AG09309 (cell line): ENCODE data around the gene LYSMD3.

Source experiments
- DNase-seq: peaks from one replicate; pipeline ENCODE4 v3.0.0-alpha.2; 2010; ENCODE audit warnings: low read depth
- H3K4me3 ChIP-seq: 2 replicates; pipeline ENCODE4 v1.5.1; 2011; ENCODE audit warnings: mild to moderate bottlenecking, low read depth, low read length, moderate library complexity; ENCODE audit not compliant: control insufficient read depth
- CTCF ChIP-seq: IDR thresholded peaks from 2 replicates; pipeline ENCODE4 v1.5.1; 2011; ENCODE audit warnings: mild to moderate bottlenecking, low read depth, low read length, inconsistent platforms; ENCODE audit not compliant: insufficient read depth, control insufficient read depth; ENCODE audit errors: missing control alignments

Gene LYSMD3

GRCh38 chr5:90473396-90474234 is 55.8 kb downstream of the LYSMD3 start:
- peak overlapping the region; percentile 87 for H3K4me3 ChIP-seq
- TF ChIP-seq CTCF, result no peak
- DNase-seq, result no peak

GRCh38 chr5:90472783-90473395 is 56.5 kb downstream of the LYSMD3 start:
- peak overlapping the region; percentile 87 for H3K4me3 ChIP-seq
- no peak for DNase-seq
- no peak for TF ChIP-seq CTCF
